Vagina (tissue), 2 donors: Measurements from ENCODE around the gene NPLOC4.

Experiments used
- POLR2A ChIP-seq, 2 donors: fragments of 450-650 bp; IDR thresholded peaks; one replicate each; pipeline ENCODE4 v1.6.1; 2017; ENCODE audit warnings: antibody characterized with exemption in 2 of 2, mild to moderate bottlenecking in 2 of 2, moderate library complexity in 2 of 2
- POLR2AphosphoS5 ChIP-seq, 2 donors: sonication (generic); formaldehyde crosslinking; IDR thresholded peaks; one replicate each; pipeline ENCODE4 v1.9.0; 2017; ENCODE audit warnings: antibody characterized with exemption in 2 of 2, mild to moderate bottlenecking in 2 of 2, low read depth in 1 of 2; ENCODE audit not compliant: insufficient read depth in 1 of 2
- TF ChIP-seq, protein P1 (sequence below), 3 experiments: fragments of 450-650 bp in 2 of 3; fragments of 200-600 bp in 1 of 3; sonication (generic) in 1 of 3; IDR thresholded peaks; one replicate each; pipeline ENCODE4 v1.5.1; 2017 to 2019; ENCODE audit warnings: antibody characterized with exemption in 3 of 3, mild to moderate bottlenecking in 2 of 3, moderate library complexity in 2 of 3

DNA sequence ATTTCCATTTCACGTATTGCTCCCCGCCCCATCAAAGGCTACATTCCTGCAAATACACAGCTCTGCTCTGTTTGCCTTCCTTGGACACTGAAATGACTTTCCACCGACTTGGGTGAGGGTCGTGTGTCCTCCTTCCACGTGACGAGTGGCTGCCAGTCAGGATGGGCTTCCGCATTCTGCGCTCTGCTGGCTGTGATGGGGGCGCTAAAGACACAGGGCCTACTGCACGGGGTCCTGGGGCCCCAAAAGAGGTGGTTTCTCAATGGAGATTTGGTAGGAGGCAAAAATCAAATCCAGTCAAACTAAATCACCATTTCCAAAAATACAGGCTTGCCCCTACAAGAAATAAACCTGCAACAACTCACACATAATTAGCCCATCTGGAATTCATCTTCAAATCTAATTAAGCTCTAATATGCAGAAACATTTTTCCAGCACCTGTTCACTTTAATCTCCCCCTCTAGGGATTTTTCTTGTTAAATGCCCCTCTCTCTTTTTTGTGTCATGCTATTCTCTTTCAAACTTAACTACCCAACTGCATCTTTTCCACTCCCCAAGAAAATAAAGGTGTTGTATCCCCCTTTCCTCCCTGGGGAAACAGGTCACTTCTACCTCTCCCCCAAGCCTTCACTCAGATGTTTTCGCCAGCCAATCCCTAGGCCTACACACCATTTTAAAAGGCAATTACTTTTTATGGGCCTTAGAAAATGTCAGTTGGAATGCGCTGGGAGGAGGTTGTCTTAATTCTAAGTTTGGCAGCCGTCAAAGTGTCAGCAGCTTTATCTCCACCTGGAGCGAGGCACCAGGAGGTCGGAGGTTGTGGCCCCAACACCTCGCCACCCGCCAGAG is 62.9 kb downstream of the NPLOC4 start:
- TF ChIP-seq, protein P1, sequence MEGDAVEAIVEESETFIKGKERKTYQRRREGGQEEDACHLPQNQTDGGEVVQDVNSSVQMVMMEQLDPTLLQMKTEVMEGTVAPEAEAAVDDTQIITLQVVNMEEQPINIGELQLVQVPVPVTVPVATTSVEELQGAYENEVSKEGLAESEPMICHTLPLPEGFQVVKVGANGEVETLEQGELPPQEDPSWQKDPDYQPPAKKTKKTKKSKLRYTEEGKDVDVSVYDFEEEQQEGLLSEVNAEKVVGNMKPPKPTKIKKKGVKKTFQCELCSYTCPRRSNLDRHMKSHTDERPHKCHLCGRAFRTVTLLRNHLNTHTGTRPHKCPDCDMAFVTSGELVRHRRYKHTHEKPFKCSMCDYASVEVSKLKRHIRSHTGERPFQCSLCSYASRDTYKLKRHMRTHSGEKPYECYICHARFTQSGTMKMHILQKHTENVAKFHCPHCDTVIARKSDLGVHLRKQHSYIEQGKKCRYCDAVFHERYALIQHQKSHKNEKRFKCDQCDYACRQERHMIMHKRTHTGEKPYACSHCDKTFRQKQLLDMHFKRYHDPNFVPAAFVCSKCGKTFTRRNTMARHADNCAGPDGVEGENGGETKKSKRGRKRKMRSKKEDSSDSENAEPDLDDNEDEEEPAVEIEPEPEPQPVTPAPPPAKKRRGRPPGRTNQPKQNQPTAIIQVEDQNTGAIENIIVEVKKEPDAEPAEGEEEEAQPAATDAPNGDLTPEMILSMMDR (IDR thresholded peaks at IDR 0.05): no peak
- TF ChIP-seq POLR2A (IDR thresholded peaks at IDR 0.05) (no peak), POLR2AphosphoS5 (IDR thresholded peaks at IDR 0.05; ENCODE audit: insufficient read depth in 1 of 2, low read depth in 1 of 2) (no peak)
